AG09309 (cell line): ENCODE measurements around the gene FAM110A.

ENCODE experiments used
- DNase-seq: peaks from one replicate; pipeline ENCODE4 v3.0.0-alpha.2; 2010; ENCODE audit warnings: low read depth
- H3K4me3 ChIP-seq: 2 replicates; pipeline ENCODE4 v1.5.1; 2011; ENCODE audit warnings: mild to moderate bottlenecking, low read depth, low read length, moderate library complexity; ENCODE audit not compliant: control insufficient read depth
- CTCF ChIP-seq: IDR thresholded peaks from 2 replicates; pipeline ENCODE4 v1.5.1; 2011; ENCODE audit warnings: mild to moderate bottlenecking, low read depth, low read length, inconsistent platforms; ENCODE audit not compliant: insufficient read depth, control insufficient read depth; ENCODE audit errors: missing control alignments

FAM110A gene

GRCh38 chr20:830011-830521 lies 3.4 kb upstream of the FAM110A start:
- DNase-seq, result peak; percentile 84
- no peak for TF ChIP-seq CTCF
- no peak overlapping the region for H3K4me3 ChIP-seq

- H3K4me3 ChIP-seq, result no peak overlapping the region
- TF ChIP-seq CTCF, result no peak
- no peak for DNase-seq
These were observed 2.3 kb upstream of the FAM110A start for GRCh38 chr20:831251-831650.

- TF ChIP-seq CTCF, result no peak
- no peak for DNase-seq
These were observed 1.6 kb upstream of the FAM110A start for GRCh38 chr20:831956-832355.

GRCh38 chr20:833121-833449 lies 430 bp upstream of the FAM110A start:
- TF ChIP-seq CTCF, result no peak
- DNase-seq, result no peak
- peak overlapping the region; percentile 84 for H3K4me3 ChIP-seq

More at GRCh38 chr20:831956-832355, 1.6 kb upstream of the FAM110A start:
- no peak overlapping the region for H3K4me3 ChIP-seq

GRCh38 chr20:834151-834746 lies 734 bp downstream of the FAM110A start:
- no peak for TF ChIP-seq CTCF
- DNase-seq, result no peak
- H3K4me3 ChIP-seq, result peak overlapping the region; percentile 84

GRCh38 chr20:835608-836045 lies 2.1 kb downstream of the FAM110A start:
- no peak for DNase-seq
- no peak overlapping the region for H3K4me3 ChIP-seq
- TF ChIP-seq CTCF, result no peak
